Liver (tissue), 9 donors: ENCODE measurements around the gene TRIM46. TPM values are rescaled to one million over a fixed set of nuclear protein-coding genes. Genes with fewer than 3 reads are reported as not detected.
"Not testable (repeated sequence)": the region's sequence is repeated elsewhere in the genome, so short reads cannot be mapped to it uniquely, and the experiment has no call there.

Experiments
- DNase-seq: peaks from one replicate; pipeline ENCODE4 v3.0.0-alpha.2; 2017; ENCODE audit warnings: low spot score
- H3K27ac ChIP-seq, 2 donors: one replicate each; pipeline ENCODE4 v1.7.0; 2013; ENCODE audit warnings: inconsistent platforms in 2 of 2, low read length in 2 of 2, control low read depth in 1 of 2, low read depth in 1 of 2, mild to moderate bottlenecking in 1 of 2
- H3K27me3 ChIP-seq, 4 donors: one replicate each; pipeline versions ENCODE4 v1.6.1 to v1.7.0; 2013; ENCODE audit warnings: low read length in 3 of 4, inconsistent platforms in 1 of 4, mild to moderate bottlenecking in 1 of 4, moderate library complexity in 1 of 4; ENCODE audit not compliant: control insufficient read depth in 4 of 4, insufficient read depth in 4 of 4
- H3K36me3 ChIP-seq, 4 donors: one replicate each; pipeline versions ENCODE4 v1.6.1 to v1.7.0; 2013; ENCODE audit warnings: low read length in 3 of 4, mild to moderate bottlenecking in 3 of 4, low read depth in 1 of 4, moderate library complexity in 1 of 4; ENCODE audit not compliant: control insufficient read depth in 4 of 4, insufficient read depth in 3 of 4
- H3K4me1 ChIP-seq, 4 donors: one replicate each; pipeline versions ENCODE4 v1.6.1 to v1.7.0; 2013; ENCODE audit warnings: low read length in 3 of 4, mild to moderate bottlenecking in 3 of 4, moderate library complexity in 1 of 4; ENCODE audit not compliant: control insufficient read depth in 4 of 4, insufficient read depth in 4 of 4
- H3K4me3 ChIP-seq, 3 donors: one replicate each; pipeline versions ENCODE4 v1.6.1 to v1.7.0; 2013; ENCODE audit warnings: low read length in 3 of 3, control low read depth in 1 of 3, low read depth in 1 of 3, mild to moderate bottlenecking in 1 of 3
- H3K9ac ChIP-seq, 2 donors: one replicate each; pipeline ENCODE4 v1.7.0; 2013; ENCODE audit warnings: low read length in 2 of 2, mild to moderate bottlenecking in 2 of 2, moderate library complexity in 2 of 2, control low read depth in 1 of 2, low read depth in 1 of 2
- H3K9me3 ChIP-seq, 4 donors: one replicate each; pipeline versions ENCODE4 v1.6.1 to v1.7.0; 2013; ENCODE audit warnings: low read length in 3 of 4; ENCODE audit not compliant: control insufficient read depth in 4 of 4
- FOXA2 ChIP-seq: IDR thresholded peaks from 2 replicates; pipeline ENCODE4 v1.6.1; 2016; ENCODE audit warnings: antibody characterized with exemption
- GABPA ChIP-seq, 2 donors: IDR thresholded peaks in 1 of 2; conservative IDR thresholded peaks in 1 of 2; 2 replicates each; pipeline ENCODE4 v1.6.1; 2016; ENCODE audit warnings: antibody characterized with exemption in 2 of 2, mild to moderate bottlenecking in 1 of 2, moderate library complexity in 1 of 2
- HNF4A ChIP-seq, 2 donors: conservative IDR thresholded peaks; 2 replicates each; pipeline ENCODE4 v1.6.1; 2016; ENCODE audit warnings: antibody characterized with exemption in 2 of 2, mild to moderate bottlenecking in 2 of 2
- JUND ChIP-seq, 2 donors: IDR thresholded peaks; 2 replicates each; pipeline ENCODE4 v1.6.1; 2016; ENCODE audit warnings: antibody characterized with exemption in 2 of 2
- NR2F2 ChIP-seq: IDR thresholded peaks from 2 replicates; pipeline ENCODE4 v1.6.1; 2016; ENCODE audit warnings: antibody characterized with exemption
- YY1 ChIP-seq: IDR thresholded peaks from 2 replicates; pipeline ENCODE4 v1.6.1; 2016; ENCODE audit warnings: antibody characterized with exemption, mild to moderate bottlenecking
- WGBS: extraction: QIAGEN DNeasy Blood & Tissue Kit; methylation state at CpG from one replicate; pipeline ENCODE4 v1.1.7; 2013; 5-methylcytosine and 5-hydroxymethylcytosine counted together
- polyA plus RNA-seq, 2 donors: library from polyadenylated mRNA; stranded (reverse) in 1 of 2; unstranded in 1 of 2; fragments of 200-250 nt in 1 of 2; fragments of >200 nt in 1 of 2; fragmentation: Nextera tagmentation in 1 of 2; extraction: Ambion mirVana in 1 of 2; gene quantifications; one replicate each; pipeline versions ENCODE4 v1.2.1 to v1.2.3, GENCODE V29; 2013 to 2015
- total RNA-seq, 2 donors: library from RNA; depleted of rRNA; stranded (reverse); fragments of >200 nt; gene quantifications; one replicate each; pipeline ENCODE4 v1.2.3, GENCODE V29; 2014
- TF ChIP-seq, protein P1 (sequence below): IDR thresholded peaks from 2 replicates; pipeline ENCODE4 v1.6.1; 2016; ENCODE audit warnings: antibody characterized with exemption
- donor health status: healthy.
- donor health status: healthy.
- donor health status: healthy.
- donor health status: healthy.
- donor health status: healthy.

The TRIM46 gene
- total and polyA plus RNA-seq, 4 donors: 0.07 to 0.17 (median 0.13) TPM

DNA sequence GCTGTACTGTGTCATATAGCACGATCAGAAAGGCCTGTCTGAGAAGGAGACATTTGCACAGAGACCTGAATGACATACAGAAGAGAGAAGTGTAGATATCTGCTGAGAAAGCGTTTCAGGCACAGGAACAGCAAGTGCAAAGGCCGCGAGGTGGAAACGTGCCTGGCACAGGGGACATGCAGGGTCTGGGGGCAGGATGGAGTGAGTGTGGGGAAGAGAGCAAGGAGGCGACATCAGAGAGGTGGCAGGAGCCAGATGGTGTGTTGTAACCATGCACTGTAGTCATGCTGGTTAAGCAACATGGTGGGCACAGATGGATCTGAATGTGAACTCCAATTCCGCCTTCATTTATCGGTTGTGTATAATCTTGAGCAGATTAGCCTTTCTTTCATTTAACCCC, 13.5 kb upstream of the TRIM46 start:
- Histone ChIP-seq H3K27ac (no peak overlapping the region), H3K9ac (no peak overlapping the region), H3K27me3 (no peaks in the 10 kb centered on the region), H3K36me3 (no peaks in the 10 kb centered on the region), H3K4me1 (no peaks in the 10 kb centered on the region), H3K9me3 (no peaks in the 10 kb centered on the region), H3K4me3 (no peak overlapping the region)
- 82% methylated on average over 8 of the region's 8 CpGs for WGBS
- no peak for DNase-seq
- TF ChIP-seq GABPA (IDR thresholded peaks at IDR 0.05 in 1 of 2, conservative IDR thresholded peaks at IDR 0.05 in 1 of 2) (no peak), NR2F2 (no peak), YY1 (no peak), JUND (IDR thresholded peaks at IDR 0.05) (no peak), HNF4A (conservative IDR thresholded peaks at IDR 0.05) (no peak)
- TF ChIP-seq, protein P1, sequence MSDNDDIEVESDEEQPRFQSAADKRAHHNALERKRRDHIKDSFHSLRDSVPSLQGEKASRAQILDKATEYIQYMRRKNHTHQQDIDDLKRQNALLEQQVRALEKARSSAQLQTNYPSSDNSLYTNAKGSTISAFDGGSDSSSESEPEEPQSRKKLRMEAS: no peak

DNA sequence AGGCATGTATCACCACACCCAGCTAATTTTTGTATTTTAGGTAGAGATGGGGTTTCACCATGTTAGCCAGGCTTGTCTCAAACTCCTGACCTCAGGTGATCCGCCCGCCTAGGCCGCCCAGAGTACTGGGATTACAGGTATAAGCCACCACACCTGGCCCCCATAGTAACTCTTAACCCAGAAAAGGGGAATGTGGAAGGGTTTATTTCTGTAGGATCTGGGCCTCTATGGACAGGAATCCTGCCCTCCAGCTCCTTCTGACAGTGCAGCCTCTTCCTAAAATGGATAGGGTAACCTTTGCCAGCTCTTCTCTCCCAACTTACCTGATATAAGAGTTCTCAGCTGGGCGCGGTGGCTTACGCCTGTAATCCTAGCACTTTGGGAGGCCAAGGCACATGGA, 11.0 kb upstream of the TRIM46 start:
- 97% methylated on average over 6 of the region's 6 CpGs for WGBS
- H3K9ac ChIP-seq, H3K27me3 ChIP-seq, H3K36me3 ChIP-seq, H3K4me1 ChIP-seq, H3K27ac ChIP-seq, DNase-seq, H3K9me3 ChIP-seq, H3K4me3 ChIP-seq: not testable (repeated sequence)

DNA sequence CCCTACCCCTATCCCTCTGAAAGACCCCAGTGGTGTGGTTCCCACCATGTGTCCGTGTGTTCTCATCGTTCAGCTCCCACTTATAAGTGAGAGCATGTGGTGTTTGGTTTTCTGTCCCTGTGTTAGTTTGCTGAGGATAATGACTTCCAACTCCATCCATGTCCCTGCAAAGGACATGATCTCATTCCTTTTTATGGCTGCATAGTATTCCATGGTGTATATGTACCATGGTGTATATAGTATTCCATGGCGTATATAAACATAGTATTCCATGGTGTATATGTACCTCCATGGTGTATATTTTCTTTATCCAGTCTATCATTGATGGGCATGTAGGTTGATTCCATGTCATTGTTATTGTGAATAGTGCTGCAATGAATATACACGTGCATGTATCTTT, 9.9 kb upstream of the TRIM46 start:
- not testable (repeated sequence) for H3K9me3 ChIP-seq, H3K9ac ChIP-seq, H3K4me3 ChIP-seq, DNase-seq, H3K36me3 ChIP-seq, H3K27me3 ChIP-seq, H3K27ac ChIP-seq
- 97% methylated on average over 4 of the region's 4 CpGs for WGBS
- H3K4me1 ChIP-seq: peaks cover 0 to 11% (median 8%) of the 10 kb centered on the region in 4 donors

DNA sequence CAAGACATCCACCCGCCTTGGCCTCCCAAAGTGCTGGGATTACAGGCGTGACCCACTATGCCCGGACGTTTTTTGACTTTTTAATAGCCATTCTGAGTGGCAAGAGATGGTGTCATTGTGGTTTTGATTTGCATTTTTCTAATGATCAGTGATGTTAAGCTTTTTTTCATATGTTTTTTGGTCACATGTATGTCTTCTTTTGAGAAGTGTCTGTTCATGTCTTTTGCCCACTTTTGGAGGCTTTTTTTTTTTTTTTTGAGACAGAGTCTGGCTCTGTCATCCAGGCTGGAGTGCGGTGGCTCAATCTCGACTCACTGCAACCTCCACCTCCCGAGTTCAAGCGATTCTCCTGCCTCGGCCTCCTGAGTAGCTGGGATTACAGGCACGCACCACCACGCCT, 9.0 kb upstream of the TRIM46 start:
- not testable (repeated sequence) for H3K27ac ChIP-seq, DNase-seq, H3K9ac ChIP-seq, H3K36me3 ChIP-seq, H3K27me3 ChIP-seq, H3K4me3 ChIP-seq, H3K9me3 ChIP-seq
- 92% methylated on average over 11 of the region's 11 CpGs for WGBS
- peaks cover 0 to 11% (median 8%) of the 10 kb centered on the region in 4 donors for H3K4me1 ChIP-seq

DNA sequence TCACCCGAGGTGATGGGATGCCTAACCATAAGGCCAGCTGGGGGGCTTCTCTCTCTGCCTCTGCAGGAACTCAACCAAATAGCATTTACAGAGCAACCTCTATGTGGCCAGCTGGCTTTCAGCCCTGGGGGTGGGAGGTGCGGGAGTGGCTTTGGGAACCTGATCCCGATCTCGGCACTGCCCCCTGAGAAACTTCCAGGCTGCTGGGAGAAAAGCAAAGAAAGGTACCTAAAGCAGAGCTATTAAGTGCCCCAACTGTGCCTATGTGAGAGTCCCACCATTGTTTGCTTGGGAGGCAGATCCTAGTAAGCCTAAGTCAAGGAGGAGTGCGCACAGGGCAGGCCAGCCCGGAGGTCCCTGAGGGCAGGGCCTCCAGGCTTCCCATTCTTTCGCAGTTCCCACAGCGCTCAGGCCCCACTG, 7.6 kb upstream of the TRIM46 start:
- TF ChIP-seq NR2F2 (peak; percentile 14), FOXA2 (no peak)
- H3K27me3 ChIP-seq: no peaks in the 10 kb centered on the region
- H3K4me1 ChIP-seq: peaks cover 0 to 11% (median 8%) of the 10 kb centered on the region in 4 donors
- peak overlapping the region; percentile 42 to 45 for H3K27ac ChIP-seq
- DNase-seq: no peak
- peaks cover 0 to 11% (median 5%) of the 10 kb centered on the region in 4 donors for H3K36me3 ChIP-seq
- no peaks in the 10 kb centered on the region for H3K9me3 ChIP-seq
- H3K9ac ChIP-seq: no peak overlapping the region
- WGBS: 73% methylated on average over 8 of the region's 8 CpGs
- no peak overlapping the region for H3K4me3 ChIP-seq
